ENCODE data around the gene RNF40. TPM values are rescaled to one million over a fixed set of nuclear protein-coding genes. Genes with fewer than 3 reads are reported as not detected.

RNF40 gene
- total RNA-seq, 2 donors from 2014 or later: 60.2 to 63.5 TPM

- ATAC-seq (replicated peaks in 1 of 2) (no peak), DNase-seq (no peak)
- H3K4me1 Mint-ChIP-seq (ENCODE audit: low read depth): peaks cover 4% of the 10 kb centered on the region
- no peak overlapping the region for H3K4me3 Mint-ChIP-seq
- peak overlapping the region; percentile 70 for H3K27ac Mint-ChIP-seq
- no peaks in the 10 kb centered on the region for H3K9me3 Mint-ChIP-seq
- no peaks in the 10 kb centered on the region for H3K27me3 Mint-ChIP-seq (ENCODE audit: low read depth)
- peaks cover 8 to 34% of the 10 kb centered on the region in 2 donors for H3K36me3 Mint-ChIP-seq (ENCODE audit: insufficient read depth in 2 of 2)
Observed at GRCh38 chr16:30728899-30729672, 33.0 kb upstream of the RNF40 start.

GRCh38 chr16:30731411-30731810 lies 30.7 kb upstream of the RNF40 start:
- DNase-seq: no peak
- Mint-ChIP-seq H3K27me3 (ENCODE audit: low read depth) (no peaks in the 10 kb centered on the region), H3K4me3 (no peak overlapping the region), H3K9me3 (no peaks in the 10 kb centered on the region), H3K4me1 (ENCODE audit: low read depth) (peaks cover 4% of the 10 kb centered on the region), H3K36me3 (ENCODE audit: insufficient read depth in 2 of 2) (peaks cover 7 to 25% of the 10 kb centered on the region in 2 donors), H3K27ac (no peak overlapping the region)
- peak; percentile 41 to 45 for ATAC-seq (replicated peaks in 1 of 2)

GRCh38 chr16:30736995-30737793 lies 24.9 kb upstream of the RNF40 start:
- Mint-ChIP-seq H3K4me1 (ENCODE audit: low read depth) (peaks cover 26% of the 10 kb centered on the region), H3K36me3 (ENCODE audit: insufficient read depth in 2 of 2) (peaks cover 10 to 33% of the 10 kb centered on the region in 2 donors), H3K4me3 (no peak overlapping the region), H3K27ac (peak overlapping the region; percentile 49), H3K27me3 (ENCODE audit: low read depth) (no peaks in the 10 kb centered on the region), H3K9me3 (no peaks in the 10 kb centered on the region)
- no peak for ATAC-seq (replicated peaks in 1 of 2)
- no peak for DNase-seq

DNA sequence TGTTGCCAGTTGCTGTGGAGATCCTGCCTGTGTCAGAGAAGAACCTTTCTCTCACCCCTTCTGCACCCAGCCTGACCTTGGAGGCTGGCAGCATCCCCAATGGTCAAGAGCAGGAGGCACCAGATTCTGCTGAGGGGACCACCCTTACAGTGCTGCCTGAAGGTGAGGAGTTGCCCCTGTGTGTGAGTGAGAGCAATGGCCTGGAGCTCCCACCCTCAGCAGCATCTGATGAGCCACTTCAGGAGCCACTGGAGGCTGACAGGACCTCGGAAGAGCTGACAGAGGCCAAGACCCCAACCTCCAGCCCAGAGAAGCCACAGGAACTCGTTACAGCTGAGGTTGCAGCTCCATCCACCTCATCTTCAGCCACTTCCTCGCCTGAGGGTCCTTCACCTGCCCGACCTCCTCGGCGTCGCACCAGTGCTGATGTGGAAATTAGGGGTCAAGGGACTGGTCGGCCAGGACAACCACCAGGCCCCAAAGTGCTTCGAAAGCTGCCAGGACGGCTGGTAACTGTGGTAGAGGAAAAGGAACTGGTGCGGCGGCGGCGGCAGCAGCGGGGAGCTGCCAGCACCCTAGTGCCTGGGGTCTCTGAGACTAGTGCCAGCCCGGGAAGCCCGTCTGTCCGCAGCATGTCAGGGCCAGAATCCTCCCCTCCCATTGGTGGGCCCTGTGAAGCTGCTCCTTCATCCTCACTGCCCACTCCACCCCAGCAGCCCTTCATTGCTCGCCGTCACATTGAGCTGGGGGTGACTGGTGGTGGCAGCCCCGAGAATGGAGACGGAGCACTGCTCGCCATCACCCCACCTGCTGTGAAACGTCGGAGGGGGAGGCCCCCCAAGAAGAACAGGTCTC lies 24.1 kb upstream of the RNF40 start:
- Mint-ChIP-seq H3K4me3 (no peak overlapping the region), H3K27me3 (ENCODE audit: low read depth) (no peaks in the 10 kb centered on the region), H3K36me3 (ENCODE audit: insufficient read depth in 2 of 2) (peaks cover 8 to 31% of the 10 kb centered on the region in 2 donors), H3K4me1 (ENCODE audit: low read depth) (peaks cover 26% of the 10 kb centered on the region), H3K9me3 (no peaks in the 10 kb centered on the region), H3K27ac (no peak overlapping the region)
- DNase-seq: no peak
- no peak for ATAC-seq (replicated peaks in 1 of 2)

GRCh38 chr16:30738984-30739951 lies 22.9 kb upstream of the RNF40 start:
- no peak for DNase-seq
- no peak for ATAC-seq (replicated peaks in 1 of 2)
- Mint-ChIP-seq H3K27ac (no peak overlapping the region), H3K9me3 (no peaks in the 10 kb centered on the region), H3K4me1 (ENCODE audit: low read depth) (peaks cover 26% of the 10 kb centered on the region), H3K36me3 (ENCODE audit: insufficient read depth in 2 of 2) (peaks cover 8 to 26% of the 10 kb centered on the region in 2 donors), H3K27me3 (ENCODE audit: low read depth) (no peaks in the 10 kb centered on the region), H3K4me3 (no peak overlapping the region)

- Mint-ChIP-seq H3K27me3 (ENCODE audit: low read depth) (no peaks in the 10 kb centered on the region), H3K27ac (peak overlapping the region; percentile 55), H3K4me3 (peak overlapping the region in 1 of 2 donors; percentile 3), H3K36me3 (ENCODE audit: insufficient read depth in 2 of 2) (peaks cover 8 to 30% of the 10 kb centered on the region in 2 donors), H3K4me1 (ENCODE audit: low read depth) (peaks cover 26% of the 10 kb centered on the region), H3K9me3 (no peaks in the 10 kb centered on the region)
- peak; percentile 66 to 77 for ATAC-seq (replicated peaks in 1 of 2)
- peak in 1 of 2 donors; percentile 35 for DNase-seq
Observed at GRCh38 chr16:30740364-30741251, 21.5 kb upstream of the RNF40 start.

DNA sequence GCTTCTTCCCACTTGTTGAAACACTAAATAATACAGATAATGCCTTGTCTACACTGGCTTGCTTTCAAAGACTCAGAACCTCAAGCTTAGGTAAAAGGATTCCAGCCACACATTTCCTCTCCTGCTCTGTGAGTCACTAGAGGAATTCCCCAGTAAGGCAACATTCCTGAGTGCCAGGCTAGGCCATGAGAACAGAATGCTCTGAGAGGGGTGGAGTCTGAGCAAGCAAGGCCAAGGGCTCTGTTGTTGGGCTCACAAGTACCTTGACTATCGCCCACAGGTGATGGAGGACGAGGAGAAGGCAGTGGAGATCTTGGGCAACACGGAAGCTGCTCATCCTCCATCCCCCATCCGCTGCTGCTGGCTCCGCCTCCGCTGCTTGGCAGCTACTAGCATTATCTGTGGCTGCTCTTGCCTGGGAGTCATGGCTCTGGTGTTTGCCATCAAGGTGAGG lies 20.6 kb upstream of the RNF40 start:
- Mint-ChIP-seq H3K27ac (peak overlapping the region; percentile 12), H3K27me3 (ENCODE audit: low read depth) (no peaks in the 10 kb centered on the region), H3K4me3 (no peak overlapping the region), H3K4me1 (ENCODE audit: low read depth) (peaks cover 26% of the 10 kb centered on the region), H3K9me3 (no peaks in the 10 kb centered on the region), H3K36me3 (ENCODE audit: insufficient read depth in 2 of 2) (peaks cover 8 to 26% of the 10 kb centered on the region in 2 donors)
- ATAC-seq (replicated peaks in 1 of 2) (no peak), DNase-seq (no peak)

DNA sequence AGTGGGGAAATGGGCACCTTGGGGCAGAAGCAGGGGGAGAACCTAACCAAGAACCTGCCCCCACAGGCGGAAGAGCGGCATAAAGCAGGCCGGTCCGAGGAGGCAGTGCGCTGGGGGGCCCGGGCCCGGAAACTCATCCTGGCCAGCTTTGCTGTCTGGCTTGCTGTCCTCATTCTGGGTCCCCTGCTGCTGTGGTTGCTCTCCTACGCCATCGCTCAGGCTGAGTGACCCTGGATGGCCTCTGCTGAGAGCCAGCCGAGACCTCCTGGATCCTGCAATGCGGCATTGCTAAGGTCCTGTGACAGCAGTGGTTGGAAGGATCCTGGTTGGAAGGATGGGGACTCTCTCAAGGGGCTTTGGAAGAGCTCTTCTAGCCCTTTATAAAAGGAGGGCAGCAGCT lies 18.4 kb upstream of the RNF40 start:
- Mint-ChIP-seq H3K4me1 (ENCODE audit: low read depth) (peaks cover 27% of the 10 kb centered on the region), H3K4me3 (no peak overlapping the region), H3K27ac (no peak overlapping the region), H3K36me3 (ENCODE audit: insufficient read depth in 2 of 2) (peaks cover 4 to 16% of the 10 kb centered on the region in 2 donors), H3K9me3 (no peaks in the 10 kb centered on the region), H3K27me3 (ENCODE audit: low read depth) (no peaks in the 10 kb centered on the region)
- ATAC-seq (replicated peaks in 1 of 2): no peak
- no peak for DNase-seq

GRCh38 chr16:30744183-30744582 lies 17.9 kb upstream of the RNF40 start:
- H3K4me3 Mint-ChIP-seq: no peak overlapping the region
- no peak for DNase-seq
- H3K4me1 Mint-ChIP-seq (ENCODE audit: low read depth): peaks cover 27% of the 10 kb centered on the region
- H3K36me3 Mint-ChIP-seq (ENCODE audit: insufficient read depth in 2 of 2): peaks cover 6 to 16% of the 10 kb centered on the region in 2 donors
- no peaks in the 10 kb centered on the region for H3K27me3 Mint-ChIP-seq (ENCODE audit: low read depth)
- no peaks in the 10 kb centered on the region for H3K9me3 Mint-ChIP-seq
- no peak for ATAC-seq (replicated peaks in 1 of 2)
- H3K27ac Mint-ChIP-seq: peak overlapping the region; percentile 6

- H3K36me3 Mint-ChIP-seq (ENCODE audit: insufficient read depth in 2 of 2): peaks cover 6 to 16% of the 10 kb centered on the region in 2 donors
- H3K4me1 Mint-ChIP-seq (ENCODE audit: low read depth): peaks cover 33% of the 10 kb centered on the region
- no peak overlapping the region for H3K4me3 Mint-ChIP-seq
- DNase-seq (no peak), ATAC-seq (replicated peaks in 1 of 2) (no peak)
- peak overlapping the region; percentile 61 for H3K27ac Mint-ChIP-seq
- no peaks in the 10 kb centered on the region for H3K27me3 Mint-ChIP-seq (ENCODE audit: low read depth)
- H3K9me3 Mint-ChIP-seq: no peaks in the 10 kb centered on the region
Observed at GRCh38 chr16:30745082-30745481, 17.0 kb upstream of the RNF40 start.

DNA sequence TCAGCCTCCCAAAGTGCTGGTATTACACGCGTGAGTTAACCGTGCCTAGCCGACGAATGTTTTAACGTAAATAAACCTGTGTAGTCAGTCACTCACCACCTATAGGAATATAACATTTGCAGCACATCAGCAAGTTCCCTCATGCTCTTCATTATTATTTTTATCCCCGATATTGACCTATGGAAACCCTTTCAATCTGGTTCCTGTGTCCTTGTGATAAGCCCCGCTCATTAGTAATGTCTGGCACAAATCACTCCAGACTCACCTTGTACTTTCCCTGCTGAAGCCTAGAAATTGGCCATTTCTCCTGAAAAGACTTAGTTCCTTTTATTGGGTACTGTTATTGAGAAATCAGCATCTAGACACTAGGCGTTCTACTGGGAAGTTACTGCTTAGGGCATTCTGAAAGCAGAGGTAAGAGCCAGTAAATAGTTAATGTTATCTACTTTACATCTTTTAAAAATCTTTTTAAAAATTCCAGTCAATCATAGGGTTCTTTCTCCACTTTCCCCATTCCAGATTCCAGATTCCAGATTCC lies 15.4 kb upstream of the RNF40 start:
- ATAC-seq (replicated peaks in 1 of 2): no peak
- Mint-ChIP-seq H3K27ac (peak overlapping the region; percentile 72), H3K4me1 (ENCODE audit: low read depth) (peaks cover 17% of the 10 kb centered on the region), H3K36me3 (ENCODE audit: insufficient read depth in 2 of 2) (peaks cover 9 to 15% of the 10 kb centered on the region in 2 donors), H3K27me3 (ENCODE audit: low read depth) (no peaks in the 10 kb centered on the region), H3K4me3 (no peak overlapping the region), H3K9me3 (no peaks in the 10 kb centered on the region)
- DNase-seq: no peak

All from activated T-cell treated with anti-CD3 and anti-CD28 coated beads, Interleukin-2, amount 50 U/mL, for 72 hours (primary cell).